ENCODE data around the gene PCBP1. TPM values are rescaled to one million over a fixed set of nuclear protein-coding genes. Genes with fewer than 3 reads are reported as not detected.

The PCBP1 gene
- total and polyA plus RNA-seq, 9 of the 15 experiments (the other 6 are each of a cell fraction or from before 2014, with no cell fraction given), result 19.2 to 407 (median 78.1) TPM

DNA sequence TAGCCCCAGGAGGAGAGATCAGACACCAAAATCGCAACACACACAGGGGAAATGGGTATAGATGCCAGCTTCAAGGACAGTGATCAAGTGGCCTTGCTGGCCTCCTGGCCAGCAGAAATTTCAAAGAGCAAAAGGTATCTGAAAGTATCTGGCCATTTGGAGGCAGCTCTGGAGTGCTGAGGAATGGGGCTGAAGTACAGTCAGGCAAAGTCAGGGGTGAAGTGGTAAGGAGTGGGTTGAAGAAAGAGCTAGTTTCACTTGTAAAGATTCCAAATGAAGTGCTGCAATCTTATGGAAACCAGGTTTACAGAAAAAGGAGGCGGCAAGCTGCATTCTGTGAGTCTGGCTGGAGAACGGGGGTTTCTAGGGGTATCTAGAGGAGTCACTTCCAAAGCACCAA lies 19.2 kb upstream of the PCBP1 start:
- Histone ChIP-seq H3K4me2 (ENCODE audit: insufficient read depth, low read length) (no peak overlapping the region), H3K4me1 (replicated peaks in 1 of 2; ENCODE audit: control insufficient read depth in 2 of 2, insufficient read depth in 2 of 2, low read length in 2 of 2) (peaks cover 5 to 8% of the 10 kb centered on the region in 2 experiments; a peak in 4 of 5 replicates), H3K4me3 (no peak overlapping the region), H3K9me1 (ENCODE audit: control insufficient read depth, insufficient read depth, low read length) (no peaks in the 10 kb centered on the region), H3K79me2 (ENCODE audit: control insufficient read depth, insufficient read depth, low read length) (0 out of 3 replicates have a peak, but pooled peaks cover 3% of the 10 kb centered on the region), H3K27me3 (ENCODE audit: control insufficient read depth in 2 of 2, insufficient read depth in 2 of 2, low read length in 2 of 2) (no peaks in the 10 kb centered on the region), H4K20me1 (replicated peaks; ENCODE audit: control insufficient read depth, insufficient read depth, low read length) (no peaks in the 10 kb centered on the region), H2AFZ (ENCODE audit: low read depth, low read length) (no peak overlapping the region), H3K36me3 (ENCODE audit: control insufficient read depth, insufficient read depth, low read length) (peaks cover 36% of the 10 kb centered on the region), H3K9ac (ENCODE audit: insufficient read depth in 1 of 2, low read depth in 2 of 2, low read length in 2 of 2) (peak overlapping the region in 1 of 2 experiments; percentile 72; a peak in 1 of 4 replicates), H3K9me3 (replicated peaks; ENCODE audit: control insufficient read depth, insufficient read depth, low read depth, low read length) (no peaks in the 10 kb centered on the region), H3K27ac (ENCODE audit: extremely low read depth, low read depth, low read length) (no peak overlapping the region; the same call in 2 of the 3 replicates)
- DNase-seq (ENCODE audit: extremely low read depth in 1 of 4, low spot score in 3 of 4) (no peak), ATAC-seq (no peak), FAIRE-seq (no peak)
- 91% methylated on average over 3 of the region's 3 CpGs for WGBS (ENCODE audit: insufficient coverage, low coverage, missing lambda C conversion rate)
- TF ChIP-seq MYBL2 (IDR thresholded peaks at IDR 0.05; ENCODE audit: low read depth) (no peak), MYBL2 (CRISPR knock-in tag; IDR thresholded peaks at IDR 0.05; ENCODE audit: borderline replicate concordance) (no peak), SRF (CRISPR knock-in tag; IDR thresholded peaks at IDR 0.05) (no peak), NBN (IDR thresholded peaks at IDR 0.05; ENCODE audit: low read depth) (no peak), ETV6 (IDR thresholded peaks at IDR 0.05; ENCODE audit: borderline replicate concordance in 1 of 2, low read depth in 2 of 2, low read length in 1 of 2) (no peak), ETV6 (CRISPR knock-in tag; IDR thresholded peaks at IDR 0.05; ENCODE audit: borderline replicate concordance) (no peak), HDGF (IDR thresholded peaks at IDR 0.05) (no peak)
- TF ChIP-seq, protein P1, sequence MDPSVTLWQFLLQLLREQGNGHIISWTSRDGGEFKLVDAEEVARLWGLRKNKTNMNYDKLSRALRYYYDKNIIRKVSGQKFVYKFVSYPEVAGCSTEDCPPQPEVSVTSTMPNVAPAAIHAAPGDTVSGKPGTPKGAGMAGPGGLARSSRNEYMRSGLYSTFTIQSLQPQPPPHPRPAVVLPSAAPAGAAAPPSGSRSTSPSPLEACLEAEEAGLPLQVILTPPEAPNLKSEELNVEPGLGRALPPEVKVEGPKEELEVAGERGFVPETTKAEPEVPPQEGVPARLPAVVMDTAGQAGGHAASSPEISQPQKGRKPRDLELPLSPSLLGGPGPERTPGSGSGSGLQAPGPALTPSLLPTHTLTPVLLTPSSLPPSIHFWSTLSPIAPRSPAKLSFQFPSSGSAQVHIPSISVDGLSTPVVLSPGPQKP (CRISPR knock-in tag; IDR thresholded peaks at IDR 0.05), result no peak
- TF ChIP-seq, protein P2, sequence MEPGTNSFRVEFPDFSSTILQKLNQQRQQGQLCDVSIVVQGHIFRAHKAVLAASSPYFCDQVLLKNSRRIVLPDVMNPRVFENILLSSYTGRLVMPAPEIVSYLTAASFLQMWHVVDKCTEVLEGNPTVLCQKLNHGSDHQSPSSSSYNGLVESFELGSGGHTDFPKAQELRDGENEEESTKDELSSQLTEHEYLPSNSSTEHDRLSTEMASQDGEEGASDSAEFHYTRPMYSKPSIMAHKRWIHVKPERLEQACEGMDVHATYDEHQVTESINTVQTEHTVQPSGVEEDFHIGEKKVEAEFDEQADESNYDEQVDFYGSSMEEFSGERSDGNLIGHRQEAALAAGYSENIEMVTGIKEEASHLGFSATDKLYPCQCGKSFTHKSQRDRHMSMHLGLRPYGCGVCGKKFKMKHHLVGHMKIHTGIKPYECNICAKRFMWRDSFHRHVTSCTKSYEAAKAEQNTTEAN (CRISPR knock-in tag; IDR thresholded peaks at IDR 0.05), result no peak
- TF ChIP-seq, protein P3, sequence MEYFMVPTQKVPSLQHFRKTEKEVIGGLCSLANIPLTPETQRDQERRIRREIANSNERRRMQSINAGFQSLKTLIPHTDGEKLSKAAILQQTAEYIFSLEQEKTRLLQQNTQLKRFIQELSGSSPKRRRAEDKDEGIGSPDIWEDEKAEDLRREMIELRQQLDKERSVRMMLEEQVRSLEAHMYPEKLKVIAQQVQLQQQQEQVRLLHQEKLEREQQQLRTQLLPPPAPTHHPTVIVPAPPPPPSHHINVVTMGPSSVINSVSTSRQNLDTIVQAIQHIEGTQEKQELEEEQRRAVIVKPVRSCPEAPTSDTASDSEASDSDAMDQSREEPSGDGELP (CRISPR knock-in tag; IDR thresholded peaks at IDR 0.05; ENCODE audit: borderline replicate concordance), result no peak
- ChIA-PET POLR2A (interaction anchor here (0.6 to 2.7 kb wide), 10 partner anchors 10 to 168 kb away, joined by 3 to 11 read pairs (median 4); partner anchors contain the start of gene MXD1), CTCF (ENCODE audit: low intra/inter-chr PET ratio) (no interaction called here)
- no TSS peak for BruUV-seq (replicated peaks)
- intact Hi-C loops (cut with micrococcal nuclease), result no loop called here
- in situ Hi-C loops (cut with MboI), result loop anchor here (5.0 to 10.0 kb wide), 2 partner anchors 151 to 343 kb away; partner anchors contain the start of gene MXD1

Measured in K562 (cell line).